ENCODE results near the gene AARSD1.
"Not testable (repeated sequence)": the region's sequence is repeated elsewhere in the genome, so short reads cannot be mapped to it uniquely, and the experiment has no call there.

AARSD1 gene

GRCh38 chr17:42919522-42920077, 44.7 kb downstream of the AARSD1 start:
- DNase-seq = not testable (repeated sequence)

DNA sequence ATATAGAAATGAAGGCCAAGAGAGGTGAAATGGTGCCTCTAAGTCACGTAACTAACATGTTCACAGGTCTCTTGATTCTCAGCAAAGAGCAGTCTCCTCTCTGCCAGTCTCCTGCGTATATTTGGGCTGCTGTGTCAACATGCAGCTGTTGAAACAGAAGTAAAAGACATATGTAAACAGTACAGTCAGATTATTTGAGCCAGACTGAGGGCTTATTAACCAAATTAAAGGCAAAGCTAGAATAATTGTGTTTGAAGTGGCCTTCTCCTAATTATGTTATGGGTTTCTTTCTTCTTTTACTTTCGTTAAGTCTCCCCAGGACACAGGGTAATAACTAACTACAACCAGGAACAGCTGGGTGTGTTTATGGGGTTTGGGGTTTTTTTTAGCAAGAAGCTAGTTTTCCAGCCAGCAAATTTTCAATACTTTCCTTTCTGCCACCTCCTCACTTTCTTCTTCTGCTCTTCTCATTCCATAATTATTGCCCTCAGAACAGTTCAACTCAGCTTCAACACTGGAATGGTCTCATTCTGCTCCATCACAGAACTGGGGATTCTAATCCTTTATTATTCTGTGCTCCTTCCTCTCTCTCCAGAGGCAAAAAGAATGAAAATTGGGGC, 45.2 kb downstream of the AARSD1 start:
- DNase-seq = no peak

GRCh38 chr17:42917236-42917603, 47.0 kb downstream of the AARSD1 start:
- no peak for DNase-seq

DNA sequence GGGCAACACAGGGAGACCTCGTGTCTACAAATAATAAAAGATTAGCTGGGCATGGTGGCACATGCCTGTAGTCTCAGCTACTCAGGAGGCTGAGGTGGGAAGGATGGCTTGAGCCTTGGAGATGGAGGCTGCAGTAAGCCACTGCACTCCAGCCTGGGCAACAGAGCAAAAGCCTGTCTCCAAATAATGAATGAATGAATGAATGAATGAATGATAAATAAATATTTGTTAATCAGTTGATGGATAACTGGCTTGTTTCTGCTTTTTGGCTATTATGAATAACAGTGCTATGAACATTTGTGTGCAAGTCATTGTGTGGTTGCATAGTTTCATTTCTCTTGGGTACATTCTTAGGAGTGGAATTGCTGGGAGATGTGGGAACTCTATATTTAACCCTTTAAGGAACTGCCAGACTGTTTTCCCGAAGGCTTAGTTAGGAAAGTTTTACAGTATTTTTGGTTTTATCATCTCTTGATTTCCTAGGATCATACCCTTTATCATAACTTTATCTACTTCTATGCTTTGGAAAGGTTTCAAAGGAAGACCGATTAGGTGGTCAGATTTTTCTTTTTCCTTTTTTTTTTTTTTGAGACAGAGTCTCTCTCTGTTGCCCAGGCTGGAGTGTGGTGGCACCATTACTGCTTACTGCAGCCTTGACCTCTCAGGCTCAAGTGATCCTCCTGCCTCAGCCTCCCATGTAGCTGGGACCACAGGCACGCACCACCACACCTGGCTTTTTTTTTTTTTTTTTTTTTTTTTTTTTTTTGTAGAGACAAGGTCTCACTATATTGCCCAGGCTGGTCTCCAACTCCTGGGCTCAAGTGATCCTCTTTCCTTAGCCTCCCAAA, 47.6 kb downstream of the AARSD1 start:
- not testable (repeated sequence) for DNase-seq

- DNase-seq = not testable (repeated sequence)
Observed at GRCh38 chr17:42915288-42915687, 49.0 kb downstream of the AARSD1 start.

DNA sequence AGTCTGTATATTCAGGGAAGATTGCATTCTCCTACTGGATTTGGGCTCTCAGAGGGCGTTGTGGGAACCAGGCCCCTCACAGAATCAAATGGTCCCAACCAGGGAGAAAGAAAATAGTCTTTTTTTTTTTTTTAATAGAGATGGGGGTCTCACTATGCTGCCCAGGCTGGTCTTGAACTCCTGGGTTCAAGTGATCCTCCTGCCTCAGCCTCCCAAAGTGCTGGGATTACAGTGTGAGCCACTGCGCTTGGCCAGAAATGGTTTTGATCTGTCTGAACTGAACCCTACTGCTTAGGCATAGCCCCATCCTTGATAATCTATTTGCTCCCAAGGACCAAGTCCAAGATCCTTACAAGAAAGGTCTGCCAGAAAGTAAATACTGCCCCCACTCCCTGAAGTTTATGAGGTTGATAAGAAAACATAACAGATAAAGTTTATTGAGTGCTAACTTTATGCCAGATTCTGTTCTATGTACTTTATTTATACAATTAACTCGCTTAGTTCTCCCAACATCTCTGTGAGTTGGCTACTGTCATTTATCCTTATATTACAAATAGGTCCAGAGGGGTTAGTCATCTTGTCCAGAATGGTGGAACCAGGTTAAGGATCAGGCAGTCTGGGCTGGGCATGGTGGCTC, 50.2 kb downstream of the AARSD1 start:
- no peak for DNase-seq

DNA sequence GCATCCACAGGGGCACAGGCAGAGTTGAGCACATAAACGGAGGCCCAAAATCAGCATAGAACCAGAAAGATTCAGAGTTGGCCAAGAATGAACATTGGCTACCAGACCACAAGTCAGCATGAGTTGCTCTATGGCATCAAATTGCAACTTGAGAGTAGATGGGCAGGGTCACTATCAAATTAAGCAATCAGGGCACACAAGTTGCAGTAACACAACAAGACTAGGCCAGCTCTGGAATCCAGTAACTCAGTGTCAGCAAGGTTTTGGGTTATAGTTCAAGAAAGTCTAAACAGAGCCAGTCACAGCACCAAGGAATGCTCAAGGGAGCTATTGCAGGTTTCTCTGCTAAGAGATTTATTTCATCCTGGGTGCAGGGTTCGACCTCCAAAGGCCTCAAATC, 50.7 kb downstream of the AARSD1 start:
- DNase-seq = no peak

- DNase-seq = no peak
Observed at GRCh38 chr17:42908872-42909700, 55.2 kb downstream of the AARSD1 start.

- no peak for DNase-seq
Observed at GRCh38 chr17:42906772-42907446, 57.3 kb downstream of the AARSD1 start.

- no peak for DNase-seq
Observed at GRCh38 chr17:42904110-42904469, 60.2 kb downstream of the AARSD1 start.

GRCh38 chr17:42901535-42902229, 62.6 kb downstream of the AARSD1 start:
- no peak for DNase-seq

All from NCI-H524 (cell line).